Hematopoietic multipotent progenitor cell (in vitro differentiated cells): Measurements from ENCODE around the gene TCF4. TPM values are rescaled to one million over a fixed set of nuclear protein-coding genes. Genes with fewer than 3 reads are reported as not detected.

ENCODE experiments used
- DNase-seq, 3 donors: peaks; one replicate each; pipeline ENCODE4 v3.0.0-alpha.2; 2011 to 2015; ENCODE audit warnings: low read depth in 2 of 3, low spot score in 2 of 3
- total RNA-seq: library from RNA; depleted of rRNA; stranded (reverse); fragments of >200 nt; gene quantifications from one replicate; pipeline ENCODE4 v1.2.3, GENCODE V29; 2012

The TCF4 gene
- total RNA-seq, 1 donor, result 127 TPM

- DNase-seq, result peak in 1 of 3 donors; percentile 27
Observed at GRCh38 chr18:55252053-55252675, 335.8 kb downstream of the TCF4 start.

DNA sequence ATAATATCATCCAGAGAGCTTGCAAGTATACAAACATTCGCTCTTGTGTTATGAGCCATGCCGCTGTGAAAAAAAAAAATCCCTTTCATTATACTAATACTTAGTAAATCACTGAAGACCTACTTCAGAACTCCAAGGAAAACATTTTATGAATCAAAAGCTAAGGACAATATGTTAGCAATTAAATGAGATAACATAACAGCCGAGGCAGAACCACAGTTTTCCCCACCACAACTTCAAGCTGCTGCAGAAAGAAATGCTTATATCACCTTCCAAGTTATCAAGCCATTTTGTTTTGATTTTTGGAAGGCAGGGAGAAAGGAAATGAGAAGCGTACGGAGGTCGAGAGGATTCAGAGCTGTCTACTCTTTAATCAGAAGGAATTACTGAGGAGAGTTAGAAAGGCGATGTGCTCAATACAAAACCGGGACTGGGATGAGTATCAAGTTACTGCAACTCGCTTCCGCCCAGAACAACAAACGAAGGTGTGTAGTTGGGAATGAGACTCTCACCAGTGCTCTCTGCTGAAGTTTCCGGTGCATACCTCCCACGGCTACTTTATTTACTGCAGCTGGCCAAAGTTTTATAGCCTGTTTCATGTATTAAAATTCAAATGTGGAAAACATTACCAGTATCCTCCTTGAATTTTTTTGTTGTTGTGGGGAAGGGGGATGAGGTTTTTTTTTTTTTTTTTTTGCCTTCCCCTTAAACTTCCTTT, 336.6 kb downstream of the TCF4 start:
- DNase-seq, result no peak

DNA sequence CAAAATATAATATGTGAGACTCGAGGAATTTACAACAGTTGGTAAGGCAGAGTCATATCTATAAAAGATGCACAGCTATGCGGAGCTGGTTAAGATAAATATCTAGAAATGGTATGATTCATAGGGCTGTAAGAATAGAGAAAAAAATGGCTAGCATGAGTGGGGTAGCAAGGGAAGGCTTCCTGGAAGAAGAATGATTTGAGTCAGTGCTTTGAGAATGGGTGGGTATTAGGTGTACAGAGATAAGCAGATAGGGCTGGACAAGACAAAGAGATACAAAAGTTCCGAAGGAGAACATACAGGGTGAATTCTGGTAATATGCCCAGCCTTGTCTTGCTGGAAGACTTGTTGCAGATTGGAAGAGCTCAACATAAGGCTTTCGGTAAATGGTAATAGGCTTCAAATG, 337.2 kb downstream of the TCF4 start:
- no peak for DNase-seq

DNA sequence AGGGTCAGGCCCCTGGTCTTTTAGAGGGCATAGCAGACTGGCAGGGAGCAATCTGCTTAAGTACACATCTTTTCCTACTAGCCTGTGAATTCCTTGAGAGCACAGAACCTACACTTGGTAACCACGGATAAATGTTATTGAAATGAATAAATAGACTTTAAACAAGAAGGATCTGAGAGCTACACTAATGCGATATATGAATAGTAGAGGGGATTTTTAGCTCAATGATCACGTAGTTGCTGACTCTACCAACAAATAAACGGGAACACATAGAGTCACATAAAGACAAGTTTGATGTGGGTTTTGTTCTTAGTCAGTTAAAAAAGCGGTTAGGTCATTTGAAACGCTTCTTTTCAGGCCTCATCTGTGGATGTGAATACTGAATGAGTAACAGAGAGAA, 338.4 kb downstream of the TCF4 start:
- DNase-seq, result no peak

GRCh38 chr18:55248495-55248894, 339.5 kb downstream of the TCF4 start:
- DNase-seq, result peak in 1 of 3 donors; percentile 26

DNA sequence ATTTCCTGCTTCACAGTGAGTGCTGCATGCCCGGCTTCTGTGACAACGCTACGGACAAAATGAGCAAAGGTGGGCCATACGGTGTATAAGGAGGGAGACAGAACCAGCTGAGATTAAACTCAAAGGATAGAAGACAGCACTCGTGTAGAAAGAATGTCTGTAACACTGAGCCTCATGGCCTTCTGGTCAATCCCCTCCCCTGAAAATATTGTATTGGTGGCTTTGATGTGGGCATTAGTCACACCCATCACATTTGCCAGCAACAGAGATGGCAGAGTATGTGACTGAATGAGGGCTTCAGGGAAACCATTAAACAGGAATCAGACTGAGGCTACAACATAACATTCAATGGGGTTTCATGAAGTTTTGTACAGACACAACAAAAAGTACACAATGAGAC, 341.0 kb downstream of the TCF4 start:
- DNase-seq, result no peak

DNA sequence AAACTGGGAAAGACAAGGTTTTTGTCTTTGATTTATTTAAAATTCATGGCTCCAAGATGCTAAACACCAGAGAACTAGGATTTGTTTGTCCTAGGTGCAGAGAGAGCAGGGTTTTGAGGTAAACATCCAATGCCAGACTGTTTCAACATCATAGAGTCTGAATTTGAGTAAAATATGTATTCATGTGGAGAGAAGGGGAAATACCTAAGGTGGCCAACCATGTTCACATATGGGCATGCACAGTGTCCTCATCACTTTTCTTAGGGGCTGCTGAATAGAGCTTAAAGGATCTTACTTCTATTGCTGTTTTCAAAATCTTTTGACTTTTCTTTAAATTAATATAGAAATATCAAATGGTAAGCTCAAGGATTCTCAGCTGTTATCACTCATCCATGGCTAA, 341.7 kb downstream of the TCF4 start:
- DNase-seq, result no peak

DNA sequence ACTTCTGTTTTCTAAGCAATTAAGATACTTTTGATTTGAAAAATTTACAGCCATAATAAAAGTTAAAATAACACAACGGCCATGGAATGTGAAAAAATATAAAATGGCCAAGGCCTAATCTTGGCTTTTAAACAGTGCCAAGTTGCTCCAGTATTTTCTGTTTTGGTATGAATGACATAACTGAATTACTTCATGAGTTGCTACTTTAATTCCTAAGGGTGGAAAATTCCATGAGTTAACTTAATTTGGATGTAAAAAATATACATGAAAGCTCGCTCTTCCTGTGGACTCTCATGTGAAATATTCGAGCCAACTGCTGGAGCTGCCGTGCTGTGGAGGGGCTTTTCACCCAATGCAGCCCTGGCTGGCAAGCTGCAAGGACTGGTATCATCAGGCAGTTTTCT, 342.8 kb downstream of the TCF4 start:
- no peak for DNase-seq

DNA sequence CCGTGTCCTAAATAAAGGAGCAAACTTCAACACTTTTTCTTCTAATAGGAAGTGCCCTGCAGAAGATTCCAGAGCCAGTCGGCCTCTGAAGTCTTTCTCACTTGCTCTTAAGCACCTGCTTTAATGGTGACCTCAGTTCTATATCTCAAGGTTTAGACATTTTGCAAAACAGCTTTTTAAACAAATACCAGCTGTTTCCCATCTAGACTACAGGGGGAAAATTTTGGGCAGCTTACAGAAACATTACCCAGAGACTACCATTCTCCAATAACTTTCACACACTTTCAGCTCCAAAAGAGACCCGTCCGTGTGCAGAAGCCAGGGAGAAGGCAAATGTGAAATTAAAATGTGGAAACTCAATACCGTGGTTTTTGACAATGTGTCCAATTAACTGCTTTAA, 343.4 kb downstream of the TCF4 start:
- DNase-seq, result no peak

- no peak for DNase-seq
Observed at GRCh38 chr18:55243857-55244256, 344.1 kb downstream of the TCF4 start.

DNA sequence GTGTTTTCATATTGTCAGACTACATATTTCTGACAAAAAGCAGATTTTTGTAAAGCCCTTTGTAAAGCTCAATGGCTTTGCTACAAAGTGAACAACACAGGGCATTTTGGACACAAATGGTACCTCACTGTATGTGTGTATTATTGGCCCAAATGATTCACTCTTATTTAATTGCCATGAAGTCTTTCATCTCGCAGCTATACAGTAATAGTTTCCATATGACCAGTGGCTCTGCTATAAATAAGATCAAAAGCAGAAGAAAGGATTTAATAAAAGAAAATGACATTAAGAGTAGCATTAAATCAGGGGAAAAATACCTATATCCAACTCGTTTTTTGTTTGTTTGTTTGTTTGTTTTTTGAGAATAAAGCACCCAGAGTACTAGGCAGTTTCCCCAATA, 344.7 kb downstream of the TCF4 start:
- no peak for DNase-seq

DNA sequence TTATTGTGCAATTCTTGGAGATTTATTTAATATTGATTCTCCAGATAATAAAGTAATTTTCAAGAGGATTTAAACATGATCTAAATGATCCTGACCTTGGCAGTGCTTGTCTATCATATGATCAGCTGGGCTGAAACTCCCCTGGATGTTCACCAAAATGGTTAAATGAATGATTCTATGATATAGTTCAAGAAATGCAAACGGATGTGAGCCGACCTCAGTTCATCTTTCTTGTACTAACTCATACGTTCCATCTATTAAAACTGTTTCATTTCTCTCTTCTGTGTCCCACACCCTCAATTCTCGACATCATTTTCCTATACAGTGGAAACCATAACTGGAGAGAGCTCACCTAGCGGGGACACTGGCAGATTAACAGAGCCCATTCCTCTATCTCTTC, 347.0 kb downstream of the TCF4 start:
- no peak for DNase-seq

DNA sequence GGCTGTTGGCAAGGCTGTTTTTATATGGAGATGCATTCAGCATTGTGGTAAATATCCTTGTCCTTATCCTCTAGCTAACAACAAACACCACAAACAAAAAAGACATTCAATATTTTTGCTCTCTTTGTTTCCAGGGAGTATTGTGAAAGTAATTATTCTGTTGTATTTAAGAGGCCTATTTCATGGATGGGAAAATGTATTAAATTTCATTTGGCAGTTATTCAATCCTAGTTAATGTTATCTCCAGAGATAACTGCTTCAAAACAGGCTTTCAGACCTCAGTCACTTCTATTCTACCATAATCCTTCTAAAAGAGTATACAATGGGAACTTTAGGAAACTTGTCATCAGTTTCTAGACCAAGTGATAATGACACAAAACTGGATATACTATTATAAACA, 348.3 kb downstream of the TCF4 start:
- DNase-seq, result no peak

- no peak for DNase-seq
Observed at GRCh38 chr18:55237660-55238059, 350.3 kb downstream of the TCF4 start.

DNA sequence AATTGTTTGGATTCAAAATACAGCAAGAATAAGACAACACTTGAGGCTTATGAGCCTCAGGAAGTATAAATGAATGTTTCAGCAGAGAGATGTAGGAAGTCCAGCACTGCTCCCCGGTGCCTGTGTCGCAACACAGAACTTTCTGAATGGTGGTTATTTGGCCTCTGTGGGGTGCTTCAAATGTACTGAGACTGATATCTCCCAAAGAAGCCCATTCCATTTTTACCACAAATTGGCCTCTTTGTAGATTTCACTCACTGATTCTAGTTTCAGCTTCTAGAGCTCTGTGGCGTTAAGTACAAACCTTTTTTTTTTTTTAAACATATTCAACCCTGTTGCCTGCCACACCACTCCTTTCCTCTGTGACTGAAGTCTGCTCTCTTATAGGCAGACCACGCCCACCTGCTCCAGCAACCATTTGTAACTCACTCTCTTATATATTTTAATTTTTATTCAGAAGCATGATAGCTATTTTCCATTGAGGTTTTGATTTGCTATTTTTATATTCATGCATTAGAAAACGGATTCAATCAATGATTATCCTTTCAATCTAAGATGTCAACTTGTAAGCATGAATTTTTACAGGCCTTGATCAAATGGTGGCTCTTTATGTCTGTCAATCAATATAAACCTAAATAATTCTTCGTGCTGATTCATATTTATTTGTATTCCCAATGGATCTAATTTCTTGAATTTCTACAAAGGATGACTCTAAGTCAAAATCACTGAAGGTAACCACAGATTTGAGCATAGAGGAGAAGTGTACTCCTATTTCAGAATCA, 351.7 kb downstream of the TCF4 start:
- peak in 2 of 3 donors; percentile 12 to 48 for DNase-seq

GRCh38 chr18:55235094-55235461, 352.9 kb downstream of the TCF4 start:
- no peak for DNase-seq

GRCh38 chr18:55234366-55235093, 353.5 kb downstream of the TCF4 start:
- peak in 2 of 3 donors; percentile 78 to 89 for DNase-seq

DNA sequence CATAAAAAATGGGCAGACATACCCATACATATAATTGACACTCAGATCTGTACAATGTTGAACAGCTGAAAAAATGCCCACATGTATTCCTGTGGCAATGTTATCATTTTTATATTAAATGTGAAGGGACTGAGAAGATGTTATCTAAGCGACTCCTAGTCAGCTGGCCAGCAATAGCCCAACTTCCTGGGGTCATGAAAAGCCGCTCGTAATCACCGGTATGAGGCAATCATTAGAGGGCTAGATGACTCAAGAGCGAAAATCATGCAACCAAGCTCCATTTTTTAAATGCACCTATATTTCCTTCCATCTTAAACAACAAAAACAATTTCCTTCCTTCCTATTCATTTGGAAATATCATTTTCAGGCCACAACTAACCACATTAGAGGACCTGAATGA, 354.1 kb downstream of the TCF4 start:
- no peak for DNase-seq

- DNase-seq, result no peak
Observed at GRCh38 chr18:55232506-55232905, 355.5 kb downstream of the TCF4 start.

DNA sequence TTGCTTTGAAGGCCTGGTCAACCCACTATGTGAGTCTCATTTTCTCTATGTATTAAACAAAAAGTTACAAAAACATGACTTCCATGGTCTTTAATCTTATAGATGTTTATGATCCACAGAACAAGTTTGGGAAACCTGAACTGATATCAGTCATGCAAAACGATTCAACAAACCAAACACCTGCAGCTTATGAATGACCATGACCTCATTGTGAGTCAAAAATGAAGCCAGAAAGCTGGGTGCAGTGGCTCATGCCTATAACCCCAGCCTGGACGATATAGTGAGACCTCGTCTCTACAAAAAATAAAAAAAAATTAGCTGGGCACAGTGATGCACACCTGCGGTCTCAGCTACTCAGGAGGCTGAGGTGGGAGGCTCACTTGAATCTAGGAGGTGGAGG, 358.3 kb downstream of the TCF4 start:
- DNase-seq, result no peak

- no peak for DNase-seq
Observed at GRCh38 chr18:55228707-55229106, 359.3 kb downstream of the TCF4 start.
